ENCODE measurements around the gene SLC1A2.

- TF ChIP-seq CTCF (conservative IDR thresholded peaks at IDR 0.05; ENCODE audit: low read depth in 2 of 2) (no peak), POLR2AphosphoS5 (IDR thresholded peaks at IDR 0.05; ENCODE audit: low read depth) (no peak), CREB1 (CRISPR knock-in tag; IDR thresholded peaks at IDR 0.05; ENCODE audit: low read depth) (no peak), EZH2phosphoT487 (IDR thresholded peaks at IDR 0.05; ENCODE audit: unreplicated experiment) (no peak), EZH2 (IDR thresholded peaks at IDR 0.05; ENCODE audit: low read depth, unreplicated experiment) (no peak)
These were observed at the start of gene SLC1A2 for GRCh38 chr11:35419184-35419829.

Measured in GM23338 (cell line).